Suppressor macrophage treated with lipopolysaccharide for 4 hours (primary cell): Measurements from ENCODE around the gene SLC28A3.

Experiments used
- DNase-seq: peaks from one replicate; pipeline ENCODE4 v3.0.0-alpha.2; 2020

SLC28A3 gene

GRCh38 chr9:84230355-84231145, 110.0 kb downstream of the SLC28A3 start:
- no peak for DNase-seq

- no peak for DNase-seq
Measured at GRCh38 chr9:84229191-84229590, 111.4 kb downstream of the SLC28A3 start.

GRCh38 chr9:84228130-84228720, 112.3 kb downstream of the SLC28A3 start:
- DNase-seq, result no peak

- DNase-seq, result no peak
Measured at GRCh38 chr9:84226126-84226525, 114.4 kb downstream of the SLC28A3 start.
